ENCODE data around the gene USP49.

Gene USP49

DNA sequence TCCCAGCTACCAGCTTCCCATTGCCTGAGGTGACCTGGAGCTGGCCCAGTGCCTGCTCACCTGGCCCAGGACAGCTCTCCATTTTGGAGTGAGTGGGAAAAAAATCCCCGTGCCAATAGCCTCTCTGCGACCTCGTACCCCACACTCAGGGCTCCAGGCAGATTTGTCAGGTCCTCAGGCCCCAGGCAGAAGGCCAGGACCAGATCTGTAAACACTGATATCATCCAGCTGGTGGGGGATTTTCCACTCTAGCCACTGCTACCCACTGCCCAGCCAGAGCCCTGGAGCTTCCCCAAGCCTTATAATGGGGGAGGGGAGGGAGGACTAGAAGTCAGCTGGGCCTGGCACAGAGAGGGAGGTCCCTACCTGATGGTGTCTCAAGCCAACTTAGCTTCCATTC is 146.6 kb downstream of the USP49 start:
- no peak for DNase-seq

DNA sequence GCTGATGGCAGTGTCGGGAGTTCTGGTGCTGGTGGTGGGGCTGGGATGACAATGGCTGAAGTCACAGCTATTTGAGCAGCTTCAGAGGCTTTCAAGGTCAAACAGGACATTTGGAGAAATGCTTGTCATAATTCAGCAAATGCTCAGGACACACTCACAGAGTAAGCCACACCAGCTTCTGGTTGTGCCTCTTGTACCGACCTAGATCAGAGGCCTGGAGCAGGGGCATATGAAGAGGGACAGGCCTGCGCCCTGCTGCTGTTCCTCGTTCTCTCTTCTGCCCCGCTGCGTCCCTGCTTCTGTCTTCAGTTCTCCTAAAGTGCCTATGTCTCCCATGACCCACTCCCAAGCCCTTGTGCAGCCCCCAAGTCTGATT is 147.1 kb downstream of the USP49 start:
- no peak for DNase-seq

DNA sequence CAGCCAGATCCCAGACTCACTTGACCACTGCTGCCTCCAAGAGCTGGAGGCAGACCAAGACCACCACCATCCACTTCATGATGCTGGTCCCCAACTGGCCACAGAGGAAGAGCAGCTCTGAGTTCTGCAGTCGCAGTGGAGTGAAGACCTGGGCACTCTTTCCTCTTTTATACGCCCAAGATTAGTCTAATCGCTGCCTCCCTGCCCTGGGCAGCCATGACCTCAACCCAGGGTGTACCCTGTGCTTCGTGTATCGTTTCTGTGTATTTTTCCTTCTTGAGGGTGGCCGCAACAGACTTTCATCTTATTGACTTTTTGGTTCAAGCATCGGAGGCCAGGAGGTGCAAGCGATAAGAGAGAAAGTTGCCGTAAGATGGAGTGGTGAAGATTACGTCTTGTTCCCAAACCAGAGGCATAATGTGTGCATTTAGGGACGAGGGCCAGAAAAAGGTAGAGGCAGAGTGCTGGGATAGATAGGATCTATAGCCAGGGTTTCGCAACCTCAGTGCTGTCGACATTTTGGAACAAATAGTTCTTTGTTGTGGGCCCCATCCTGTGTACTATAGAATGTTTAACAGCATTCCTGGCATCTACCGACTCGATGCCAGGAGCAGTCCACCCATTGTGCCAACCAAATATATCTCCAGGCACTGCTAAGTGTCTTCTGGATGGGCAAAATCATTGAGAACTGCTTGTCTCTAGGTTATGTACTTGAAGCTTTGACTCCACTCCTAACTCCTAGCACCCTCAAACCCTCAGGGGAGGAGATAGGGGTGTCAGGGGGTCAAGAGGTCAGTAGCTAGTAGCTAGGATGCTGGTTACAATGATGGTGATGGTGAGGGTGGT is 147.7 kb downstream of the USP49 start, which contains the start of gene PGC:
Gene PGC, minus strand, starts transcription at position 142 of the 846 bp plus-strand sequence. Its CDS starts 63 bp downstream, at position 79.
- no peak for DNase-seq

DNA sequence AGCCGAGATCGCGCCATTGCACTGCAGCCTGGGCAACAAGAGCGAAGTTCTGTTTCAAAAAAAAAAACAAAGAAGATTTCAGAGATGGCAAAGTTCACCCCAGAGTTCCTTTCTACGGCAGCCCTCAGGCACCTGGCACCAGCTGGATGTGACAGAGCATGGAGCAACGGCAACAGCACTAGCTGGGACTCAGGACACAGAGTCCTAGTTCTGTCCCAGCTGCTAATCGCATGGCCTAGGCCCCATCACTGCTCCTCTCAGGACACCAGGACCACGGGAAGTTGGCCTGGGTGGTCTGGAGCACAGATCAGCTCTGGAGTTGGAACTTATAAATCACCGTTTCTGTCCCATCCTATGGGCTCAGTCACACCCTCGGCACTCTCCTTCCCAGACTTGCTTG is 149.1 kb downstream of the USP49 start:
- DNase-seq = no peak

DNA sequence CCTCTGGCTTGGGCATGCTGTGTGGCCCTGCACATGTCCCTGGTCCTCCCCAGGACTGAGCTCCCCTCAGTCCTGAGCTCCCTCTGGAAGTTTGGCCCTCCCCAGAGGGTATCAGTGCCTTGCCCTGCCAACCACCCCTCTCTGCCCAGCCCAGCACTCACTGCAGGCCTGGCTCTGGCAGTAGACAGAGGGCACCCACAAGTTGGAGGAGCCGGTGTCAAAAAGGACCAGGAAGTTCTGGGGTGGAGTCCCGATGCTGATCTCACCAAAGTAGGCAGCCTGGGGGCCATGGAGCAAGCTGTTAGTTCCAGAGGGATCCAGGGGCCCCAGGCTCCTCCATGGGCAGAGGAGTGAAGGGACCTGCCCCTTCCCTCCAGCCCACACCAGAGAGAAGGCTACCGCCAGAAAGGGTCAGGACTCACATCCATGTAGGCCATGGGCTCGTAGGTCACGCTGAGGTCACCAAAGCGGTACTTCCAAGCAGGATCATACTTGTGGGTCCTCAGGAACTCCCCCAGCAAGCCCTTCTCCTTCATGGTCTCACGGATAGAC is 150.9 kb downstream of the USP49 start:
- no peak for DNase-seq

DNA sequence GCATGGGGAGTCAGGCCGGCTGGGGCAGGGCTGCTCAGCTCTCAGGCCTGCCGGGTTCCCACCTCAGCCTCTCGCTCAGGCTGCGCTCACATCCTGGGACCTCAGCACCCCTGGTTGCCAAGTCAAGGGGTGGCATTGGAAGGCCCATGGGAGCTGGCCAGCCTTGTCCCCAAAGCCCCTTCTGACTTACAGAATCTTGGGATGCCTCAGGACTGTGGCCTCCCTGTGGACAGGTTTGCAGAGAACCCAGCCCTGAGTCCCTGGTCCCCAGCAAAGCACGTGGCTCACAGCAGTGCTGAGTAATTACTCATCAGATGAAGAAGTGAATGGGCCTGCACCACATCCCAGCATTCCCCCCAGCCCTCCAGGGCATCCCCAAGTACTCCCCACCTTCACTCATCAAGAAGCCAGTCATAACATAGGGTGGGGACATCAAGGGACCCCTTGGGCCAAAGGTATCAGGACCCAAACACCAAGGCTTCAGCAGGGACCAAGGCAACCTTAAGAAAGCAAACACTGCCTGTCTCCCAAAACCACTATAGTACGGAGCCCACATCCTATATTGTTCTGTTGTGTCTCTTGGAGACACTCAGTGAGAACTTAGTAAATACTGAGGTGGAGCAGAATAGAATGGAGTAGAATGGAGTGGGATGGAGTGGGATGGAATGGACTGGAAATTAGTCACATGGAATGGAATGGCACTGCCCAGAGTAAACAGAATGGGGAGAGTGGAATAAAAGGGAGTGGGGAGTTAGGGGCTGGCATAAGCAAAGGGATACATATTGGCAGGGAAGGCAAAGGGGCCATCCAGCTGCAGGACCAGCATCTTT is 151.6 kb downstream of the USP49 start:
- no peak for DNase-seq

DNA sequence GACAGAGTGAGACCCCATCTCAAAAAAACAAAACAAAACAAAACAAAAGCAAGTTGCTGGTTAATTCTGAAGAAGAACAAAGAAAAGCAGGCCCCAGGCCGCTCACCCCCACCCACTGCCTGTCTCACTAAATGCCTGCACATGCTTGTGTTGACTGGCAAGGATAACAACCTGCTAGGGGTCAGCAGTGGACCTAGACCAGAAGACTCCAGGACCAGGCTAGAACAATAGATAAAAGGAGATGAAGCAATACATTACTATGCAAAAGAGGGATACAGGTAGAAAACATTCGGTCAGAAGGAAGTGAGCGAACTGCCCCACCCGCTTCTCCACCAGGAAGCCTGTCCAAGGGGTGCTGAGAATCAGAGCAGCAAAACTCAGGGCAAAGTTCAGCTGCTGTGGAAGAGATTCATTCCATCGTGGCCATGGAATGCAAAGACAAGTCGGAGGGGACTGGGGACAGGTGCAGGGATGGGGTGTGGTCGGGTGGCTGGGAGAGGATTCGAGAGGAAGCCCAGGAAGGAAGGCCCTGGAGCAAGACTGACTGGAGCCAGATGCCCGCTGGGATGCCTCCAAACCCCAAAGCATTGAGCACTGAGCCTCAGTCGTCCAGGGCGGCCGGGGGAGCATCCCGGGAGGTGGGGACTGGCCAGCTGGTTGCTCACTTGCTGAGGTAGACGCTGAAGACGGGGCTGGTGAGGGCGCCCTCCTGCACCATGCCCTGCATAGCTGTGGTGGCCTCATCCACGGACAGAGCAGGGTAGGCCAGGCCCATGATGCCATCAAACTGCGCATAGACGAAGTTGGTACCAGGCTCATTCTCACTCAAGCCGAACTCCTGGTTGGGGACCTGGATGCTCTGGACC is 153.3 kb downstream of the USP49 start:
- no peak for DNase-seq

DNA sequence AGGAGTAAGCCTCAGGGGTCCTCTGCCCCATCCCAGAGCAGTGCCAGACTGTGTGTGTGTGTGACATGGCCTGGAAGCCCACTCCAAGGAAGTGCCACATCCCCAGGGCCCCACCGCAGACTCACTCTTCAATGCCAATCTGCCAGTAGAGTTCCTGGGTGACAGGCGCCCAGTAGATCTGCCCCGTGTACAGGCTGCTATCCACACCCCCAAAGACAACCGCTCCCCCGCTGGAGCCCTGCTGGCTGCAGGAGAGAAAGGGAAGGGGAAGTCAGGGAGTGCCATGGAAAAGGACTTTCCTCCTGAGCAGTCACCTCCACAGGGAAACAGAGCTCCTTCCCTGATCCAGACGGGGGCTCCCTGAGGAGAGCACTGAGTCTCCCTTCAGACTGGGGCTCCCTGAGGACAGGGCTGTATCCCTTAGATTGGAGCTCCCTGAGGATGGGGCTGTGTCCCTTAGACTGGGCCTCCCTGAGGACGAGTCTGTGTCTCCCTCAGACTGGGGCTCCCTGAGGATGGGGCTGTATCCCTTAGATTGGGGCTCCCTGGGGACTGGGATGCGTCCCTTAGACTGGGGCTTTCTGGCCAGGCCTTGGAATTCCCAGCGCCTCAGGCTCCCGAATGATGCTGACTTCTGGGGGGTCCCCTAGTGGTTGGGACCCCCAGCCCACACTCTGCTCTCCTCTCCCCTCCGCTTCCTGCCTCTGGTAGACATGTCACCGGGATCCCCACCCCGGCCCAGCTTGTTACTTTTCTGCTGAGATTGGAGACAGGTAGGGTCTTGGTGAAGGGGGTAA is 154.6 kb downstream of the USP49 start:
- no peak for DNase-seq

Measured in stimulated activated CD4-positive, alpha-beta T cell treated with anti-CD3 and anti-CD28 coated beads, Interleukin-4, amount 100 ng/mL, for 24 hours (primary cell).